Ovary (tissue), 3 donors: Measurements from ENCODE around the gene TAF8.
"Not testable (repeated sequence)": the region's sequence is repeated elsewhere in the genome, so short reads cannot be mapped to it uniquely, and the experiment has no call there.

Experiments
- POLR2A ChIP-seq: fragments of 450-650 bp; IDR thresholded peaks from one replicate; pipeline ENCODE4 v1.6.1; 2017; ENCODE audit warnings: antibody characterized with exemption, mild to moderate bottlenecking, moderate library complexity
- TF ChIP-seq, protein P1 (sequence below), 3 donors: fragments of 450-650 bp in 2 of 3; fragments of 200-600 bp in 1 of 3; IDR thresholded peaks; one replicate each; pipeline versions ENCODE4 v1.5.1 to v1.8.0; 2016 to 2022; ENCODE audit warnings: antibody characterized with exemption in 3 of 3, mild to moderate bottlenecking in 1 of 3
- donor health status: DM: no; HTN: no; CAD: no.

DNA sequence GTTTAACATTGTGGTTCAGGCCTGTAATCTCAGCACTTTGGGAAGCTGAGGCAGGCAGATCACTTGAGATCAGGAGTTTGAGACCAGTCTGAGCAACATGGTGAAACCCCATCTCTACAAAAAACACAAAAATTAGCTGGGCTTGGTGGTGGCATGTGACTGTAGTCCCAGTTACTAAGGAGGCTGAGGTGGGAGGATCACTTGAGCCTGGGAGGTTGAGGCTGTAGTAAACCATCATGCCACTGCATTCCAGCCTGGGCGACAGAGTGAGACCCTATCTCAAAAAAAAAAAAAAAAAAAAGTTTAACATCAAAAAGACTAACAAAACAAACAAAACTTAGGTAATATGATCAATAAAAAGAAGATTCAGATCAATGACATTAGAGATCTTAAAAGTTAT lies 46.7 kb upstream of the TAF8 start:
- TF ChIP-seq, protein P1, sequence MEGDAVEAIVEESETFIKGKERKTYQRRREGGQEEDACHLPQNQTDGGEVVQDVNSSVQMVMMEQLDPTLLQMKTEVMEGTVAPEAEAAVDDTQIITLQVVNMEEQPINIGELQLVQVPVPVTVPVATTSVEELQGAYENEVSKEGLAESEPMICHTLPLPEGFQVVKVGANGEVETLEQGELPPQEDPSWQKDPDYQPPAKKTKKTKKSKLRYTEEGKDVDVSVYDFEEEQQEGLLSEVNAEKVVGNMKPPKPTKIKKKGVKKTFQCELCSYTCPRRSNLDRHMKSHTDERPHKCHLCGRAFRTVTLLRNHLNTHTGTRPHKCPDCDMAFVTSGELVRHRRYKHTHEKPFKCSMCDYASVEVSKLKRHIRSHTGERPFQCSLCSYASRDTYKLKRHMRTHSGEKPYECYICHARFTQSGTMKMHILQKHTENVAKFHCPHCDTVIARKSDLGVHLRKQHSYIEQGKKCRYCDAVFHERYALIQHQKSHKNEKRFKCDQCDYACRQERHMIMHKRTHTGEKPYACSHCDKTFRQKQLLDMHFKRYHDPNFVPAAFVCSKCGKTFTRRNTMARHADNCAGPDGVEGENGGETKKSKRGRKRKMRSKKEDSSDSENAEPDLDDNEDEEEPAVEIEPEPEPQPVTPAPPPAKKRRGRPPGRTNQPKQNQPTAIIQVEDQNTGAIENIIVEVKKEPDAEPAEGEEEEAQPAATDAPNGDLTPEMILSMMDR (IDR thresholded peaks at IDR 0.05): not testable (repeated sequence)
- TF ChIP-seq POLR2A: not testable (repeated sequence)
